ENCODE results near the gene PKD2. TPM values are rescaled to one million over a fixed set of nuclear protein-coding genes. Genes with fewer than 3 reads are reported as not detected.
A peak's percentile ranks its signal among the peaks of the same experiment; 100 is the strongest.
"Not testable (repeated sequence)": the region's sequence is repeated elsewhere in the genome, so short reads cannot be mapped to it uniquely, and the experiment has no call there.

The PKD2 gene
- total RNA-seq, 4 donors from 2014 or later = 10.8 to 36.7 (median 18.2) TPM

DNA sequence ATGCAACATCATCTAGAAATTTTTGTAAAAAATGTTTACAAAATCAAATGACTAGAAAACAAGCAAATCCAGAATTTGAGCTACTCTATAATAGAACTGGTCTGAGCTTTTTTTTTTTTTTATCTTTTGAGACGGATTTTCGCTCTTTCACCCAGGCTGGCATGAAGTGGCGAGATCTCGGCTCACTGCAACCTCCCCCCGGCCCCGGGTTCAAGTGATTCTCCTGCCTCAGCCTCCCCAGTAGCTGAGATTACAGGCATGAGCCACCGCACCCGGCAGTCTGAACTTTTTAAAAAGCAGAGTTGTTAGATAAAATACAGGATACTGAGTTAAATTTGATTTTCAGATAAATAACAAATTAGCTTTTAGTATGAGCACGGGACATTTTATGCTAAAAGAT, 20.9 kb upstream of the PKD2 start:
- TF ChIP-seq POLR2A (IDR thresholded peaks at IDR 0.05) = no peak
- TF ChIP-seq, protein P1, sequence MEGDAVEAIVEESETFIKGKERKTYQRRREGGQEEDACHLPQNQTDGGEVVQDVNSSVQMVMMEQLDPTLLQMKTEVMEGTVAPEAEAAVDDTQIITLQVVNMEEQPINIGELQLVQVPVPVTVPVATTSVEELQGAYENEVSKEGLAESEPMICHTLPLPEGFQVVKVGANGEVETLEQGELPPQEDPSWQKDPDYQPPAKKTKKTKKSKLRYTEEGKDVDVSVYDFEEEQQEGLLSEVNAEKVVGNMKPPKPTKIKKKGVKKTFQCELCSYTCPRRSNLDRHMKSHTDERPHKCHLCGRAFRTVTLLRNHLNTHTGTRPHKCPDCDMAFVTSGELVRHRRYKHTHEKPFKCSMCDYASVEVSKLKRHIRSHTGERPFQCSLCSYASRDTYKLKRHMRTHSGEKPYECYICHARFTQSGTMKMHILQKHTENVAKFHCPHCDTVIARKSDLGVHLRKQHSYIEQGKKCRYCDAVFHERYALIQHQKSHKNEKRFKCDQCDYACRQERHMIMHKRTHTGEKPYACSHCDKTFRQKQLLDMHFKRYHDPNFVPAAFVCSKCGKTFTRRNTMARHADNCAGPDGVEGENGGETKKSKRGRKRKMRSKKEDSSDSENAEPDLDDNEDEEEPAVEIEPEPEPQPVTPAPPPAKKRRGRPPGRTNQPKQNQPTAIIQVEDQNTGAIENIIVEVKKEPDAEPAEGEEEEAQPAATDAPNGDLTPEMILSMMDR (IDR thresholded peaks at IDR 0.05) = no peak
- 86% methylated on average over 9 of the region's 9 CpGs for WGBS
- no peaks in the 10 kb centered on the region for H3K4me1 ChIP-seq
- no peaks in the 10 kb centered on the region for H3K9me3 ChIP-seq
- no peak overlapping the region for H3K4me3 ChIP-seq
- H3K36me3 ChIP-seq = no peaks in the 10 kb centered on the region
- H3K27me3 ChIP-seq = no peaks in the 10 kb centered on the region
- DNase-seq (ENCODE audit: low spot score in 2 of 2) = no peak
- H3K27ac ChIP-seq = no peak overlapping the region

DNA sequence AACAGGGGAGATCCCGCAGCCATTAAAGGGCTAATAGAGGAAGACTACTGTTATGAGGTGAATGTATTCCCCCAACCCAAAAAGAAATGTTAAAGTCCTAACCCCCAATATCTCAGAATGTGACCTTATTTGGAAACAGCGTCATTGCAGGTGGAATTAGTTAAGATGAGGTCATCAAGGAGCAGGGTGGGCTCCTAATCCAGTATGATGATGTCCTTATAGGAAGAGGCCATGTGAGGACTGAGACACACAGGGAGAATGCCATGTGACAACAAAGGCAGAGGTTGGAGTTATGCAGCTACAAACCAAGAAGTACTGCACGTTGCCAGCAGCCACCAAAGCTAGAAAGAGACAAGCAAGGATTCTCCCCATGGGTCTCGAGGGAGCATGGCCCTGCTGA, 17.7 kb upstream of the PKD2 start:
- no peak for TF ChIP-seq POLR2A (IDR thresholded peaks at IDR 0.05)
- TF ChIP-seq POLR2AphosphoS5 (IDR thresholded peaks at IDR 0.05) = no peak
- no peak for TF ChIP-seq EP300 (IDR thresholded peaks at IDR 0.05)
- TF ChIP-seq, protein P1 (IDR thresholded peaks at IDR 0.05) = no peak
- WGBS = 87% methylated on average over 4 of the region's 4 CpGs
- no peak overlapping the region for H3K4me3 ChIP-seq
- no peaks in the 10 kb centered on the region for H3K9me3 ChIP-seq
- DNase-seq (ENCODE audit: low spot score in 2 of 2) = no peak
- H3K27me3 ChIP-seq = no peaks in the 10 kb centered on the region
- no peak overlapping the region for H3K27ac ChIP-seq
- H3K4me1 ChIP-seq = no peaks in the 10 kb centered on the region
- no peaks in the 10 kb centered on the region for H3K36me3 ChIP-seq

DNA sequence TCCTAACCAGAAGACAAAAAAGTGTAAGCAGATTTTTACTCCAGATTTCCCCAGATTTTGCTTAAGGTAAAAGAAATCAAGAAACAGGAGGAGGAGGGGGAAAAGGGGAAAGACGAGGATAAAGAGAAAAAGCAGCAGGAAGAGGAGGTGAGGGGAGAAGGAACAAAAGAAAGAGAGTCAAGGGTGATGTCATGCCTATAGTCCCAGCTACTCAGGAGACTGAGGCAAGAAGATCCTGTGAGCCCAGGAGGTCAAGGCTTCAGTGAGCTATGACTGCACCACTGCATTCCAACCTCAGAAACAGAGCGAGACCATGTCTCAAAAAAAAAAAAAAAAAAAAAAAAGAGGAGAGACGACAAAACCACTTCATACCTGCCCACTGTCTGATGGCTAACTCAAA, 12.0 kb upstream of the PKD2 start:
- Histone ChIP-seq H3K27me3 (no peaks in the 10 kb centered on the region), H3K36me3 (no peaks in the 10 kb centered on the region), H3K4me3 (no peak overlapping the region), H3K27ac (no peak overlapping the region), H3K9me3 (no peaks in the 10 kb centered on the region), H3K4me1 (no peaks in the 10 kb centered on the region)
- WGBS = 76% methylated on average over 3 of the region's 3 CpGs
- TF ChIP-seq, protein P1 (IDR thresholded peaks at IDR 0.05) = no peak
- TF ChIP-seq POLR2A (IDR thresholded peaks at IDR 0.05) = no peak
- TF ChIP-seq POLR2AphosphoS5 (IDR thresholded peaks at IDR 0.05) = no peak
- TF ChIP-seq EP300 (IDR thresholded peaks at IDR 0.05) = no peak
- no peak for DNase-seq (ENCODE audit: low spot score in 2 of 2)

DNA sequence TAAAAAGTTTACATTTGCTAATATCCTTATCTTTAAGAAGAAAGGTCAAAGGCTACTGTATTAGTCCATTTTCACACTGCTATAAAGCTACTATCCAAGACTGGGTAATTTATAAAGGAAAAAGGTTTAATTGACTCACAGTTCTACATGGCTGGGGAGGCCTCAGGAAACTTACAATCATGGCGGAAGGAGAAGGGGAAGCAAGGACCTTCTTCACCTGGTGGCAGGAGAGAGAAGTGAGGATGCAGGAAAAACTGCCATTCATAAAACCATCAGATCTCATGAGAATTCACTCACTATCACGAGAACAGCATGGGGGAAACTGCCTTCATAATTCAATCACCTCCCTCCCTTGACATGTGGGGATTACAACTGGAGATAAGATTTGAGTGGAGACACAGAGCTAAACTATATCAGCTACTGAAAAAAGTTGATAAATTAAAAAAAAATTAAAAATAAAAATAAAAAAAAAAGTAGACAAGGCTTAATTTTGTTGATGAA, 8.2 kb upstream of the PKD2 start:
- H3K4me3 ChIP-seq; H3K27me3 ChIP-seq; H3K4me1 ChIP-seq; H3K27ac ChIP-seq; H3K36me3 ChIP-seq; DNase-seq (ENCODE audit: low spot score in 2 of 2); H3K9me3 ChIP-seq: not testable (repeated sequence)
- 95% methylated on average over 2 of the region's 2 CpGs for WGBS

DNA sequence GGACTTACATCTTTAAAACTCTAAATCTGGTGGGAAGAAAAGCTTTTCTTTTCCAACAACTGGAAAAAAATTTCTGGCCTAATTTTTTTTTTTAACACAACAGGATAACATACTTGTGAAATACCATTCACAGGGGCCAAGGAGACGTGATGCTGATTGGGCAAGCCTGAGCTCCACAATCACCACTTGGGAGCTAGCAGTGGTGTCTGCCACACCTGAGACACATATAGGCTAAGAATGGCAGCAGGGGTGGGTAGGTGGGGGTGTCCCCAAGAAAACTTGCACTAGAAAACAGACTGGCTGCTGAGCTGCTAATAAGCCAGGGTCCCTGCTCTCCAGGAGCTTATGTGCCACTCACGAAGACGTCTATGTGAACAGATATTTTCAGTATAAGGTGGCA, 5.6 kb upstream of the PKD2 start:
- Histone ChIP-seq H3K9me3 (no peaks in the 10 kb centered on the region), H3K4me1 (peaks cover 7% of the 10 kb centered on the region), H3K27ac (peak overlapping the region; percentile 31), H3K27me3 (no peaks in the 10 kb centered on the region), H3K36me3 (no peaks in the 10 kb centered on the region), H3K4me3 (no peak overlapping the region)
- DNase-seq (ENCODE audit: low spot score in 2 of 2) = no peak
- TF ChIP-seq POLR2A (IDR thresholded peaks at IDR 0.05) = no peak
- TF ChIP-seq, protein P1 (IDR thresholded peaks at IDR 0.05) = no peak
- 82% methylated on average over 3 of the region's 3 CpGs for WGBS

DNA sequence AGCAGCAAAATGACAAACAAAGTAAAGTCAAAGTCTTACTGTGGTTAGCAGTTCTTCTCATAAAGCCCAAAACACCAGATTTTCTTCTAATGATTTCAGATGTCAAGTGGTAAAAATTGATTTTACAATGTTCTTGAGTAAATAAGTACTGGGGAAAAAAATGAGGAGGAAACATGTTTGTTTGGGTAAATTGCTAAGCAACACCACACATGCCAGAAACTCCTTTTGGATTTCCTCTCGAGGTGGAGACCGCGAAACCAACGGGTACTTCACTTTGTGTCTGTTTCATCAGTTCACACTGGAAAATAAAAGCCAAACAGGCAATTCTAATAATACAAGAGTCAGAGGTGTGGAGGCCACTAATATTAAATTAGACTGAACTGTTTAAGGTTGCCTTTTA, 4.6 kb upstream of the PKD2 start:
- Histone ChIP-seq H3K27ac (peak overlapping the region; percentile 31), H3K4me3 (no peak overlapping the region), H3K9me3 (no peaks in the 10 kb centered on the region), H3K27me3 (no peaks in the 10 kb centered on the region), H3K36me3 (no peaks in the 10 kb centered on the region), H3K4me1 (peaks cover 11% of the 10 kb centered on the region)
- DNase-seq (ENCODE audit: low spot score in 2 of 2) = no peak
- WGBS = 33% methylated on average over 4 of the region's 4 CpGs
- TF ChIP-seq POLR2A (IDR thresholded peaks at IDR 0.05) = no peak
- TF ChIP-seq EP300 (IDR thresholded peaks at IDR 0.05) = no peak
- TF ChIP-seq, protein P1 (IDR thresholded peaks at IDR 0.05) = no peak
- TF ChIP-seq POLR2AphosphoS5 (IDR thresholded peaks at IDR 0.05) = no peak
